CD4-positive, alpha-beta memory T cell (primary cell): ENCODE measurements around the gene STIM1. TPM values are rescaled to one million over a fixed set of nuclear protein-coding genes. Genes with fewer than 3 reads are reported as not detected.
A peak's percentile ranks its signal among the peaks of the same experiment; 100 is the strongest.
"Not testable (repeated sequence)": the region's sequence is repeated elsewhere in the genome, so short reads cannot be mapped to it uniquely, and the experiment has no call there.

Experiments
- CTCF ChIA-PET: fragments of 350-600 bp; sonication (Branson Sonifier 250); formaldehyde crosslinking; loops from one replicate; lab custom pipeline; 2021; ENCODE audit warnings: inconsistent platforms; ENCODE audit not compliant: partially characterized antibody; lab: Charles Lee
- POLR2A ChIA-PET: fragments of 350-600 bp; sonication (Branson Sonifier 250); formaldehyde crosslinking; loops from one replicate; lab custom pipeline; 2021; ENCODE audit not compliant: partially characterized antibody; lab: Charles Lee
- DNase-seq, 5 donors: peaks; one replicate each; pipeline versions ENCODE4 v3.0.0 to v3.0.0-alpha.2; 2020 to 2022; ENCODE audit warnings: mixed read lengths in 1 of 5
- H3K27ac ChIP-seq: one replicate; pipeline ENCODE4 v1.7.0; 2013; ENCODE audit warnings: low read depth, low read length
- H3K27me3 ChIP-seq: 2 replicates; pipeline ENCODE4 v1.7.0; 2013; ENCODE audit warnings: mild to moderate bottlenecking, low read length, moderate library complexity; ENCODE audit not compliant: insufficient read depth
- H3K36me3 ChIP-seq: 2 replicates; pipeline ENCODE4 v1.7.0; 2013; ENCODE audit warnings: mild to moderate bottlenecking, low read length, moderate library complexity; ENCODE audit not compliant: insufficient read depth
- H3K4me1 ChIP-seq: 2 replicates; pipeline ENCODE4 v1.7.0; 2013; ENCODE audit warnings: mild to moderate bottlenecking, low read length, moderate library complexity; ENCODE audit not compliant: insufficient read depth
- H3K4me3 ChIP-seq, 2 donors: one replicate each; pipeline ENCODE4 v1.7.0; 2013; ENCODE audit warnings: low read length in 2 of 2, mild to moderate bottlenecking in 1 of 2
- H3K9me3 ChIP-seq, 2 donors: one replicate each; pipeline ENCODE4 v1.7.0; 2013; ENCODE audit warnings: low read length in 2 of 2, control low read depth in 1 of 2; ENCODE audit not compliant: control insufficient read depth in 1 of 2
- H3K27ac Mint-ChIP-seq, 7 donors: one replicate each; pipeline ENCODE4 v1.8.0; 2020 to 2021; ENCODE audit warnings: mixed read lengths in 7 of 7, mild to moderate bottlenecking in 6 of 7, inconsistent platforms in 3 of 7, moderate library complexity in 3 of 7
- H3K27me3 Mint-ChIP-seq, 2 donors: one replicate each; pipeline ENCODE4 v1.8.0; 2020 to 2021; ENCODE audit warnings: mixed read lengths in 2 of 2
- H3K36me3 Mint-ChIP-seq, 2 donors: one replicate each; pipeline ENCODE4 v1.8.0; 2020 to 2021; ENCODE audit warnings: mixed read lengths in 2 of 2, inconsistent platforms in 1 of 2, mild to moderate bottlenecking in 1 of 2
- H3K4me1 Mint-ChIP-seq, 4 donors: one replicate each; pipeline ENCODE4 v1.8.0; 2020 to 2021; ENCODE audit warnings: mixed read lengths in 4 of 4, mild to moderate bottlenecking in 1 of 4
- H3K4me3 Mint-ChIP-seq, 8 donors: one replicate each; pipeline ENCODE4 v1.8.0; 2020 to 2021; ENCODE audit warnings: mixed read lengths in 8 of 8, mild to moderate bottlenecking in 7 of 8, moderate library complexity in 6 of 8, inconsistent platforms in 3 of 8
- H3K9me3 Mint-ChIP-seq, 8 donors: one replicate each; pipeline ENCODE4 v1.8.0; 2020 to 2021; ENCODE audit warnings: mixed read lengths in 8 of 8, mild to moderate bottlenecking in 5 of 8, inconsistent platforms in 3 of 8, moderate library complexity in 1 of 8
- intact Hi-C: fragments of 100-400 bp; cut with micrococcal nuclease; formaldehyde crosslinking; loops from one replicate; pipeline ENCODE4 v1.15.1; 2023
- polyA plus RNA-seq, 2 donors: library from polyadenylated mRNA; unstranded; fragments of 300-500 nt; fragmentation: Illumina TruSeq; gene quantifications; one replicate each; pipeline ENCODE4 v1.2.3, GENCODE V29; 2021
- total RNA-seq, 2 experiments: library from RNA; stranded (reverse); gene quantifications; one replicate each; pipeline ENCODE4 v1.2.3, GENCODE V29; 2021

The STIM1 gene
- total and polyA plus RNA-seq, 4 experiments from 2014 or later = 27.7 to 87.4 (median 65.5) TPM

DNA sequence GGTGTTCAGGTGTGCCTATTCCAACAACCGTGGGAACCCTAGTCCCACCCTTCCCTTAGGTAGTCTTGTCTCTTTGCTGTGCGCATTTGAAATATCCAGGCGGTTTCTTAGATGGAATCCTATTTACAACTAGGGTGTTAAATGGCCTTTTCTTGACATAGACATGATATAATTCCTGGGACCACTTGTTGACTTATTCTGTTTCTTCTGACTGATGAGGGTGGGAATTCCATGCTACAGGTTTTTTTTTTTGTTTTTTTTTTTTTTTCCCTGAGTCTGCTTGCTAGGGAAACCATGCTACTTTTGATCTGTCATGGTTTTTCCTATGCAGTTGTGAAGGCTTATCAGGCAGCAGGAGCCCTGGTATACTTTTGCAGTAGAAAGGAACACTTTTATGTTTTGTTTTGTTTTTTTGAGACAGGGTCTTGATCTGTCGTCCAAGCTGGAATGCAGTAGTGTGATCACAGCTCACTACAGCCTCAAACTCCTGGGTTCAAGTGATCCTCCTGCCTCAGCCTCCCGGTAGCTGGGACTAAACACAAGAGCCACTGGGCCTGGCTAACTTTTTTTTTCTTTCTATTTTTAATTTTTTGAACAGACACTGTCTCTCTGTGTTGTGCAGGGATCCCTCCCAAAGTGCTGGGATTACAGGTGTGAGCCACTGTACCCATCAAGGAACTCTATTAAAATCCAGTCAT lies 1.5 kb downstream of the STIM1 start:
- POLR2A ChIA-PET = interaction anchor here (0.6 to 9.1 kb wide), 19 partner anchors 7 to 236 kb away, joined by 3 to 659 read pairs (median 14); partner anchors contain the start of genes RHOG and RRM1
- Histone ChIP-seq H3K4me1 (peaks cover 82% of the 10 kb centered on the region), H3K4me3 (peak overlapping the region; percentile 67 to 92), H3K27ac (peak overlapping the region; percentile 94), H3K9me3 (no peaks in the 10 kb centered on the region), H3K27me3 (no peaks in the 10 kb centered on the region), H3K36me3 (no peaks in the 10 kb centered on the region)
- Mint-ChIP-seq H3K36me3 (peaks cover 4 to 25% of the 10 kb centered on the region in 2 donors), H3K4me1 (peaks cover 63 to 89% (median 75%) of the 10 kb centered on the region in 4 donors), H3K4me3 (peak overlapping the region; percentile 79 to 97 (median 89)), H3K9me3 (peaks cover 0 to 2% (median 0%) of the 10 kb centered on the region in 8 donors), H3K27me3 (no peaks in the 10 kb centered on the region), H3K27ac (peak overlapping the region; percentile 88 to 99 (median 95))
- intact Hi-C loops = loop anchor here (5.0 kb wide), 1 partner anchor 65 kb away; no protein-coding TSS in a partner anchor
- DNase-seq = no peak
- CTCF ChIA-PET = interaction anchor here (2.3 to 25.8 kb wide), 8 partner anchors 7 to 216 kb away, joined by 13 to 934 read pairs (median 42); partner anchors contain the start of gene RHOG

- H3K36me3 ChIP-seq = no peaks in the 10 kb centered on the region
- no peaks in the 10 kb centered on the region for H3K9me3 ChIP-seq
- peaks cover 4 to 26% of the 10 kb centered on the region in 2 donors for H3K36me3 Mint-ChIP-seq
- H3K27ac Mint-ChIP-seq = peak overlapping the region; percentile 50 to 99 (median 95)
- ChIA-PET CTCF (interaction anchor here (0.6 to 15.4 kb wide), 8 partner anchors 8 to 215 kb away, joined by 3 to 514 read pairs (median 27); partner anchors contain the start of gene RHOG), POLR2A (interaction anchor here (0.6 to 8.6 kb wide), 8 partner anchors 8 to 215 kb away, joined by 3 to 229 read pairs (median 8); partner anchors contain the start of gene RHOG)
- no peaks in the 10 kb centered on the region for H3K27me3 ChIP-seq
- peaks cover 0 to 2% (median 0%) of the 10 kb centered on the region in 8 donors for H3K9me3 Mint-ChIP-seq
- peak overlapping the region; percentile 94 for H3K27ac ChIP-seq
- peaks cover 65 to 90% (median 77%) of the 10 kb centered on the region in 4 donors for H3K4me1 Mint-ChIP-seq
- H3K4me3 Mint-ChIP-seq = peak overlapping the region; percentile 79 to 97 (median 89)
- H3K4me1 ChIP-seq = peaks cover 82% of the 10 kb centered on the region
- H3K27me3 Mint-ChIP-seq = no peaks in the 10 kb centered on the region
- DNase-seq = no peak
- intact Hi-C loops = loop anchor here (5.0 kb wide), 1 partner anchor 65 kb away; no protein-coding TSS in a partner anchor
- H3K4me3 ChIP-seq = peak overlapping the region; percentile 67 to 92
Observed at GRCh38 chr11:3857628-3858027, 2.2 kb downstream of the STIM1 start.

DNA sequence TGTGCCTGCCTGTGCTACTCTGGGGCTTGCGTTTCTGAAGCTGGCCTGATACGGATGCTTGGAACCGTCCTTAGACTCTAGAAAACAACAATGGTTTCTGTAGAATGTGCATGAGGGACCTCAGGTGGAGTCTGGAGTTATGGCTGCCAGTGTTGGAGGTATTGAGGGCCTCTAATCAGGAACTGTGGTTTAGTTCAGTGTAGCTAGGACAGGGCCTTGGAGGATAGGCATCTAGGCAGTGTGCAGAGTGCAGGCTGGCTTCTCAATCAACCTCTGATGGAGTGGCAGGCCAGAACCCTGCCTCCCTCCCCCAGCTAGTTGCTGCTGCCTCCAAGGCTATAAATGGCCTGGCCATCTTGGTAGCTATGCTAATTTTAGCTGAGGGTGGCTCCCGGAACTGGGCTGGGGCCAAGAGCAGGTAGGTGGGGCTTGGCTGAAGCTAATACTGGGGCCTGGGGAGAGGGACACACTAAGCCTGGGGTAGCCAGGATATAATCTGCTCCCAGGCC lies 4.0 kb downstream of the STIM1 start:
- H3K4me3 Mint-ChIP-seq = peak overlapping the region; percentile 79 to 97 (median 89)

GRCh38 chr11:3860375-3860774 lies 4.9 kb downstream of the STIM1 start:
- DNase-seq = peak in 1 of 5 donors; percentile 50
- POLR2A ChIA-PET = interaction anchor here (0.6 to 8.6 kb wide), 12 partner anchors 8 to 213 kb away, joined by 3 to 229 read pairs (median 4); partner anchors contain the start of gene RHOG

More for the DNA sequence above, 4.0 kb downstream of the STIM1 start:
- peaks cover 4 to 23% of the 10 kb centered on the region in 2 donors for H3K36me3 Mint-ChIP-seq
- H3K27me3 ChIP-seq = no peaks in the 10 kb centered on the region
- CTCF ChIA-PET = interaction anchor here (0.7 to 15.4 kb wide), 11 partner anchors 10 to 214 kb away, joined by 3 to 514 read pairs (median 5); partner anchors contain the start of gene RHOG
- H3K4me1 ChIP-seq = peaks cover 76% of the 10 kb centered on the region
- no peak for DNase-seq
- no peaks in the 10 kb centered on the region for H3K36me3 ChIP-seq
- POLR2A ChIA-PET = interaction anchor here (0.7 to 8.6 kb wide), 12 partner anchors 9 to 213 kb away, joined by 3 to 229 read pairs (median 5); partner anchors contain the start of gene RHOG
- H3K27ac Mint-ChIP-seq = peak overlapping the region; percentile 65 to 99 (median 82)
- H3K9me3 ChIP-seq = no peaks in the 10 kb centered on the region
- H3K4me1 Mint-ChIP-seq = peaks cover 58 to 86% (median 73%) of the 10 kb centered on the region in 4 donors
- H3K27ac ChIP-seq = peak overlapping the region; percentile 94
- H3K27me3 Mint-ChIP-seq = no peaks in the 10 kb centered on the region
- H3K4me3 ChIP-seq = peak overlapping the region; percentile 19 to 52
- intact Hi-C loops = loop anchor here (5.0 kb wide), 1 partner anchor 63 kb away; no protein-coding TSS in a partner anchor
- peaks cover 0 to 2% (median 0%) of the 10 kb centered on the region in 8 donors for H3K9me3 Mint-ChIP-seq

DNA sequence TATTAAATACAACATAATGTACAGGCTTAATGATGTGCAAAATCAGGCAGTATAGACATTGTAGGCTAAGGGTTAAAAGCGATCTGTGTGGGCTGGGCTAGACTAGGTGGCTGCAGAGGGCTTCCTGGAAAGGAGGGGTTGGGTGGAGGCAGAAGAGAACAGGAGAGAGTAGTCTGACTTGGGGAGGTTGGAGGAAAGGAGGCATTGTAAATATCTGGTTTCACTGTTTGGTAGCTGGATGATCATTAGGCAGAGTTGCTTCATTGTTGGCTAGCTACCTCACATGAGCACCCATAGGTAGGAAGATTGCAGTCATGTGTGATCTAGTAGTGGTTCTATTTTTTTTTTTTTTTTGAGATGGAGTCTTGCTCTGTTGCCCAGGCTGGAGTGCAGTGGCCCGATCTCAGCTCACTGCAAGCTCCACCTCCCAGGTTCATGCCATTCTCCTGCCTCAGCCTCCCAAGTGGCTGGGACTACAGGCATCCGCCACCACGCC lies 5.5 kb downstream of the STIM1 start:
- H3K27me3 Mint-ChIP-seq, H3K36me3 ChIP-seq, intact Hi-C loops, H3K9me3 Mint-ChIP-seq, H3K9me3 ChIP-seq, H3K27me3 ChIP-seq: not testable (repeated sequence)
- H3K27ac ChIP-seq = peak overlapping the region; percentile 94
- Mint-ChIP-seq H3K27ac (peak overlapping the region; percentile 79 to 99 (median 90)), H3K4me3 (peak overlapping the region; percentile 75 to 91 (median 82)), H3K4me1 (peaks cover 72 to 96% (median 83%) of the 10 kb centered on the region in 4 donors), H3K36me3 (peaks cover 4 to 14% of the 10 kb centered on the region in 2 donors)
- H3K4me1 ChIP-seq = peaks cover 88% of the 10 kb centered on the region
- CTCF ChIA-PET = interaction anchor here (1.5 to 15.4 kb wide), 5 partner anchors 11 to 212 kb away, joined by 5 to 514 read pairs (median 43); partner anchors contain the start of gene RHOG
- peak in 2 of 5 donors; percentile 37 to 62 for DNase-seq
- POLR2A ChIA-PET = interaction anchor here (0.6 to 5.1 kb wide), 8 partner anchors 7 to 203 kb away, joined by 3 to 53 read pairs (median 3); partner anchors contain the start of gene RHOG
- peak overlapping the region; percentile 3 to 31 for H3K4me3 ChIP-seq

More at GRCh38 chr11:3860375-3860774, 4.9 kb downstream of the STIM1 start:
- Mint-ChIP-seq H3K27ac (peak overlapping the region; percentile 79 to 99 (median 90)), H3K4me1 (peaks cover 66 to 90% (median 78%) of the 10 kb centered on the region in 4 donors), H3K27me3 (no peaks in the 10 kb centered on the region), H3K9me3 (no peaks in the 10 kb centered on the region), H3K36me3 (peaks cover 4 to 17% of the 10 kb centered on the region in 2 donors), H3K4me3 (peak overlapping the region; percentile 75 to 91 (median 82))
- Histone ChIP-seq H3K4me1 (peaks cover 82% of the 10 kb centered on the region), H3K27me3 (no peaks in the 10 kb centered on the region), H3K4me3 (peak overlapping the region; percentile 3 to 31), H3K27ac (peak overlapping the region; percentile 94), H3K36me3 (no peaks in the 10 kb centered on the region), H3K9me3 (no peaks in the 10 kb centered on the region)
- CTCF ChIA-PET = interaction anchor here (0.7 to 15.4 kb wide), 9 partner anchors 11 to 213 kb away, joined by 3 to 514 read pairs (median 5); partner anchors contain the start of gene RHOG
- intact Hi-C loops = no loop called here

DNA sequence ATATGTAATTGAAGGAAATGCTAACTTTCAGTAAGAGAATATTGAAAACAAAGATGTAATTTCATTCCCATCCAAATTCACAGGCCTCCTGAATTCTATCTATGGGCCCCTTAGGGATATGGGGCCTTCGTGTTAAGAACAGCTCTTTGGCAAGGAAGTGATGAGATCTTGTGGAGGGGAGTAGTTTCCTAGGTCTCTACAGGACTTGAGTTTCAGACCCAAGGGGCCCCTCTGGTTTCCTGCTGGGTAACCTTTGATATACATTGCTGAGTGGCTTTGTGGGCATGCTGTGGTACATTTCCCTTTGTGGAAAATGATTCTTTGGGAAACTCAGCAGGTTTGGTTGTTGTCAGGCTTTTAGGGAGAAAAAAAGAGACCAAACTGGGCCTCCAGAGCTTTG lies 6.2 kb downstream of the STIM1 start:
- H3K9me3 Mint-ChIP-seq = no peaks in the 10 kb centered on the region
- peak overlapping the region; percentile 69 to 91 (median 82) for H3K4me3 Mint-ChIP-seq
- no peak for DNase-seq
- H3K4me1 ChIP-seq = peaks cover 94% of the 10 kb centered on the region
- no peak overlapping the region for H3K27ac ChIP-seq
- no peaks in the 10 kb centered on the region for H3K36me3 ChIP-seq
- CTCF ChIA-PET = interaction anchor here (1.1 to 15.4 kb wide), 5 partner anchors 12 to 211 kb away, joined by 3 to 514 read pairs (median 43); partner anchors contain the start of gene RHOG
- peak overlapping the region in 1 of 2 donors; percentile 31 for H3K4me3 ChIP-seq
- H3K9me3 ChIP-seq = no peaks in the 10 kb centered on the region
- no peaks in the 10 kb centered on the region for H3K27me3 ChIP-seq
- H3K27me3 Mint-ChIP-seq = no peaks in the 10 kb centered on the region
- H3K36me3 Mint-ChIP-seq = peaks cover 4 to 7% of the 10 kb centered on the region in 2 donors
- intact Hi-C loops = no loop called here
- peaks cover 77 to 98% (median 87%) of the 10 kb centered on the region in 4 donors for H3K4me1 Mint-ChIP-seq
- H3K27ac Mint-ChIP-seq = peak overlapping the region; percentile 60 to 99 (median 76)
- POLR2A ChIA-PET = interaction anchor here (5.1 kb wide), 1 partner anchor 22 kb away, joined by 53 read pairs; the partner anchor contains the start of gene RHOG
